ENCODE measurements around the gene STAT3.
"Not testable (repeated sequence)": the region's sequence is repeated elsewhere in the genome, so short reads cannot be mapped to it uniquely, and the experiment has no call there.

Gene STAT3

GRCh38 chr17:42378959-42379594 is 9.2 kb downstream of the STAT3 start:
- no peak for DNase-seq

GRCh38 chr17:42378359-42378958 is 9.8 kb downstream of the STAT3 start:
- DNase-seq: no peak

- no peak for DNase-seq
These were observed 14.3 kb downstream of the STAT3 start for GRCh38 chr17:42373896-42374295.

- DNase-seq: no peak
These were observed 16.1 kb downstream of the STAT3 start for GRCh38 chr17:42372142-42372541.

- not testable (repeated sequence) for DNase-seq
These were observed 19.3 kb downstream of the STAT3 start for GRCh38 chr17:42368797-42369561.

- not testable (repeated sequence) for DNase-seq
These were observed 19.9 kb downstream of the STAT3 start for GRCh38 chr17:42368310-42368709.

GRCh38 chr17:42366176-42367023 is 21.8 kb downstream of the STAT3 start:
- DNase-seq: not testable (repeated sequence)

- DNase-seq: peak; percentile 9
These were observed 23.1 kb downstream of the STAT3 start for GRCh38 chr17:42365136-42365535.

- no peak for DNase-seq
These were observed 24.3 kb downstream of the STAT3 start for GRCh38 chr17:42363767-42364585.

GRCh38 chr17:42363231-42363630 is 25.0 kb downstream of the STAT3 start:
- DNase-seq: no peak

- no peak for DNase-seq
These were observed 25.8 kb downstream of the STAT3 start for GRCh38 chr17:42362245-42362961.

GRCh38 chr17:42361781-42362186 is 26.5 kb downstream of the STAT3 start:
- DNase-seq: peak; percentile 57

- DNase-seq: not testable (repeated sequence)
These were observed 27.9 kb downstream of the STAT3 start for GRCh38 chr17:42360388-42360787.

- no peak for DNase-seq
These were observed 29.1 kb downstream of the STAT3 start for GRCh38 chr17:42359133-42359532.

- DNase-seq: no peak
These were observed 29.8 kb downstream of the STAT3 start for GRCh38 chr17:42358434-42358833.

GRCh38 chr17:42354956-42355843 is 33.0 kb downstream of the STAT3 start:
- no peak for DNase-seq

GRCh38 chr17:42348104-42348503 is 40.1 kb downstream of the STAT3 start:
- DNase-seq: no peak

- DNase-seq: no peak
These were observed 40.6 kb downstream of the STAT3 start for GRCh38 chr17:42347606-42348005.

GRCh38 chr17:42347198-42347597 is 41.0 kb downstream of the STAT3 start:
- no peak for DNase-seq

- DNase-seq: no peak
These were observed 41.8 kb downstream of the STAT3 start for GRCh38 chr17:42346481-42346880.
